Skin epidermis (tissue), 12 donors: ENCODE data around the gene FOCAD.

Experiments
- H3K27ac ChIP-seq, 21 experiments: fragments of 200-600 bp; sonication (generic) in 11 of 21; one replicate each; pipeline ENCODE4 v1.5.0; 2020; ENCODE audit warnings: mild to moderate bottlenecking in 3 of 21, inconsistent platforms in 2 of 21, moderate library complexity in 2 of 21
- H3K4me3 ChIP-seq, 7 experiments: fragments of 200-600 bp; sonication (generic) in 2 of 7; one replicate each; pipeline ENCODE4 v1.5.0; 2020; ENCODE audit warnings: inconsistent platforms in 2 of 7, mild to moderate bottlenecking in 2 of 7, moderate library complexity in 1 of 7

FOCAD gene, protein sequence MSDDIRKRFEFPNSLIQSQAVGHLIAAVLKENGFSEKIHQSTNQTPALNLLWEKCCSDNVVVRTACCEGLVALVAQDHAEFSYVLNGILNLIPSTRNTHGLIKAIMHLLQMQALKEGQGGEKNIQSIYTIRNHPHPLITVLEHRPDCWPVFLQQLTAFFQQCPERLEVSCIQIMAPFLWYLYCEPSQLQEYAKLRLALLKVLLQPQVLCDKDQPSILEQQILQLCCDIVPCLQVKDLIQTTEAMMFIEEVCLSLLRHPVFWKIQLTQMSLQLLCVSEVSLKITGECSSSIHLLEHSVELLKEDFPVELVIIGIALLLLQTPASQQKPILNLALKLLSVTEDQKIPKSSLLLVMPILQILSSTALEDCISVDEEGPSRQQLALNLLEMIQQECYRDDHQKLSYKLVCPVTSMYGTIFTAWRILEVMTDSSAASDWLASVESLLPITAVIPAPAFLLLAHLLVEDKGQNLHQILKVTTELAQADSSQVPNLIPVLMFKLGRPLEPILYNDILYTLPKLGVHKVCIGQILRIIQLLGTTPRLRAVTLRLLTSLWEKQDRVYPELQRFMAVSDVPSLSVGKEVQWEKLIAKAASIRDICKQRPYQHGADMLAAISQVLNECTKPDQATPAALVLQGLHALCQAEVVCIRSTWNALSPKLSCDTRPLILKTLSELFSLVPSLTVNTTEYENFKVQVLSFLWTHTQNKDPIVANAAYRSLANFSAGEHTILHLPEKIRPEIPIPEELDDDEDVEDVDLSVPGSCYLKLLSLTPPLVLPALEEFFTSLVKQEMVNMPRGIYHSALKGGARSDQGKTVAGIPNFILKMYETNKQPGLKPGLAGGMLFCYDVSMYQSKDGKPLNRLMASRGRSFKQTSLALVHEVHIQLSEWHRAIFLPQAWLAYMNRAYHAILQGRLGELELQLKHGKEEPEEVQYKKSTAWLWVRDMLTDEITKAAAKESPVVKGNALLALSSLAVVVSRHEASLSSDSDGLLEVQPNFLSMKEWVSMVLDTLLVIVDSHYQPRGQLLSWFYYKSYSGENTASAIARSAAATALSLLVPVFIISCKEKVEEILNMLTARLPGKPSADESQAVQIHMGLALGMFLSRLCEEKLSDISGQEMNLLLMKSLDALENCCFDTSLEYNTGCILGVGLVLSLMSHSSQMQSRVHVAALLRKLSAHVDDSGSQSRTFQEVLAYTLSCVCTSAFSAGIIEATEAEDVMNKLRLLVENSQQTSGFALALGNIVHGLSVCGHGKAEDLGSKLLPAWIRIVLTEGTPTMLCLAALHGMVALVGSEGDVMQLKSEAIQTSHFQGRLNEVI (N-terminal part only)

DNA sequence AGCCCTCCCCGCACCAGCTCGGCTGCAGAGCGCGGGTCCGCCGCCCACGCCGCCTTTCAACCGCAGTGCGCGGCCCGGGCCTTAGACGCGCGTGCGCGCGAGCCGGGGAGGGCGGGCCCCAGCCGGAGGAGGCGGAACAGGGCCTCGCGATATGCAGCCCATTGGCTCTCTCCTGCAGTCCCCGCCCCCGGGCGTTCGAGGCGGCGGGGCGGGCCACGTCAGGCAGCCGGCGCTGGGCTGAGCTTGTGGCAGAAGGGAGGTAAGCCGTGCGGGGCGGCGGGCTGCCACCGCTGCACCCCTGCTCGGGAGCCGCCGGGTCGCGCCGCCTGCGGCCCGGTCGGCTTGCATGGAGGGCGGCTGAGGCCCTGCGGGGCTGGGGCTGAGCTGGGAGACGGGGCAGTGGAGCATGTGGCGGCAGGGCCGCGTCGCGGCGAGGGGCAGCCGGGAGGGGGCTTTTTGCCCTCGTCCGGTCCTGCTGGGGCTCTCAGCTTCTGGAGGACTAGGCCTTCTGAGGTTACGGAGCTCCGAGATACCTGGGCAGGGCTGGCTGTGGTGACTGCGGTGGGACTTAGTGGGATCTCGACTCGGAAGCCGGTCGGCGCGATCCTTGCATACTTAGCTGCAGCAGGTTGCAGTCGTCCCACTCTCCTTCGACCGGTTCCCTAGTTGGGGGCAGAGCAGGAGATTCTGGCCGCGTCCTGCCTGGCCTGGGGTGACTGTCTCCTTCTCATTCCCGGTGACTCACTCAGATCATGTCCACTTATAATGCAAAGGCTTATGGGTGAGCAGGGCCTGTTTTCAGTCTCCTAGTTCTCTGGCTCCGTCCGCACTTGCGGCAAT is at the start of gene FOCAD:
TSS of gene FOCAD (plus strand) at position 225 of the 840 bp plus-strand sequence. CDS start 31,095 bp downstream, outside the sequence.
- H3K27ac ChIP-seq: peak within 1 kb of the TSS in 20 of 21 experiments; percentile 73 to 98 (median 91)
- peak within 1 kb of the TSS; percentile 53 to 98 (median 84) for H3K4me3 ChIP-seq

DNA sequence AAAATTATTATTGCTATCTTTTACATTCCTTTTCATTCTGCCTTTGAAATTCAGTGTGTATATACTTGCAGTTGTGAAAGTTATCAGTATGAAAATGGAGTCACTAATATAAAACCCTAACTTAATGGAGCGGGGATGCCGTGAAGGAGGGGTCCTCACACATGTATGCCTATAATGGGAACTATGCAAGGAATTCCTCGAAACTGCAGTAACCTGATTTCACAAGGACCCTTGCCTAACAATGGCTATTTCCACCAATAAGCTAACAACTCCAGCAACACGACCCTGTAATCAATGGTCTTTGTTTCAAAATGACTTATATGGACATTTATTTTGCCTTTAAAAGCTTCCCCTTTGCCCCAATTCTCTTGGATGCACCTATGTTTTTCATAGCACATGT is 49.2 kb upstream of the FOCAD start:
- no peak overlapping the region for H3K4me3 ChIP-seq
- H3K27ac ChIP-seq: no peak overlapping the region

DNA sequence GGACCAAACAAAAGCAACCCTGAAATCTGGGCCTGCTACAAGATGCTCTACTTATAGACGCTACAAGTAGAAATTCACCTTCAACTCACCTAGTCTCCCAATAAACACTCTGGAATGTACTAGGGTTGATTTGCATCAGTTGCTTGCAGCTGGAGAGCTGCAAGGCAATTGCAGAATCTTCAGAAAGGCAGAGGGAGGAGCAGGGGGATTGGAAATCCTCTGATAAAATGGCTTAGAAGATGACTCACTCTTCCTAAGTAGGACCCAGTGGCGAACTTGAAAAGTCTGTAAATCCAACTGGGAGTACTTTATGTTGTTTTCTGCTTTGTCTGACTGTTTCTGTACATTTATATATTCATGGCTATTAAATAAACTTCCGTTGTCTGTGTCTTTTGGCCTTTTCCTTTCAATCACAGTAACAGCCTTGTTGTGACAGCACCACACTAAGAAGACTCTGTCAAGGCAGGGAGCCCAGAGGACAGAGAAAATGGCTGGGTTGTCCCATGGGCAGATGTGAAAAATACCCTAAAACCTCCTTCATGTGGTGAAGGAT is 47.1 kb upstream of the FOCAD start:
- H3K4me3 ChIP-seq: no peak overlapping the region
- H3K27ac ChIP-seq: no peak overlapping the region

DNA sequence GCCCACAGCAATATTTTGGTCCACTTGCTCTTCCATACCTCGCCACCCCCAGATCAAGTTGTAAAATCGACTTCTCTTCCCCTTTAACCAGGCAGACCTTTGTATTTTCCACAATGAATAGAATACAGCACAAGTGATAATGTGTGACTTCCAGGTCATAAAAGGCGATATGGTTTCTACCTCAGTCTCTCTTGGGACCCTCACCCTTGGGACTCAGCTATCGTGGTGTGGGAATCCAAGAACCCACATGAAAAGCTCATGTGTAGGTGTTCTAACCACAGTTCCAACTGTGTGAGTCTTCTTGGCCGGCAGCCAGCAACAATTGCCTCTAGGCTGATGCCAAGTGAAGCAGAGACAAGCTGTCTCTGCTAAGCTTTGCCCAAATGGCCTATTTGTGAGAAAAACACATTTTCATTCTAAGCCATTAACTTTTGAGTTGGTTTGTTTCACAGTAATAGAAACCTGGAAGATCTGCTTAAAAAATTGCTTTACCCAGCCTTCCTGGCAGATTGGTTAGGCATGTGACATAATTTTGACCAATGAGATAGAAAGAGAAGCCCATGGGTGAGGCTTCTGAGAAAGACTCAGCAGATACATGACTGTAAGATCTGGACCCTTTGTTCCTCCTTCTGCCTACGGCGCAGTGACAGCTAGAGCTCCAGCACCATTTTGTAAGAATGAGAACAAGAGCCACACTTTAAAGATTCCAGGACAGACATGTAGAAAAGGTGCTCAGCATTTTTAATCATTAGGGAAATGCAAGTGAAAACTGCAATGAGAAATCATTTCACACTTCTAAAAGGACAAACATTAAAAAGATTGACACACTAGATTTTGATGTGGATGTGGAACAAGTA is 43.5 kb upstream of the FOCAD start:
- no peak overlapping the region for H3K27ac ChIP-seq
- H3K4me3 ChIP-seq: no peak overlapping the region

DNA sequence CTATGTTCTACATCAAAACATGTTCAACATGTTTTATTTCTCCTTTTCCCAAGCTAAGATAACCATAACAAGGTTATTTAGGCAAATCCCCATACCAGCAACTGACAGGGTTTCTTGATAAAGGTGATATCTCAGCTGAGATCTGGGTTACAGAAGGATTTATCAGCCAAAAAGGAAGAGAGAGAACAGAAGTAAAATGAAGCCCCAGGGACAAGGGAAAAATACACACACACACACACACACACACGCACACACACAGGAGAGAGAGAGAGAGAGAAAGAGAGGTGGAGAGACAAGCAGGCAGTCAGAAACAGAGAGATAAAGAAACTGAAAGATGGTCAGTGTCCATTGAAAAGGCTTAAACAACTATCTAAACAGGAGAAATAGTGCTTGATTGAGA is 42.0 kb upstream of the FOCAD start:
- no peak overlapping the region for H3K4me3 ChIP-seq
- no peak overlapping the region for H3K27ac ChIP-seq

DNA sequence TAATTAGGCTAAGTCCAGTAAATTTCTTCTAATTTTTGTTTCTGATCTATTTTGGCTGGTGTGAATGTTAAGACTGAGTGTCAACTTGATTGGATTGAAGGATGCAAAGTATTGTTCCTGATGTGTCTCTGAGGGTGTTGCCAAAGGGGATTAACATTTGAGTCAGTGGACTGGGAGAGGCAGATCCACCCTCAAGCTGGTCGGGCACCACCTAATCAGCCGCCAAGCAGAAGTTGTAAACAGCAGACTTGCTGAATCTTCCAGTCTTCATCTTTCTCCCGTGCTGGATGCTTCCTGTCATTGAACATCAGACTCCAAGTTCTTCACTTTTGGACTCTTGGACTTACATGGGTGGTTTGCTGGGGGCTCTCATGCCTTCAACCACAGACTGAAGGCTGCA is 40.4 kb upstream of the FOCAD start:
- H3K27ac ChIP-seq: no peak overlapping the region
- H3K4me3 ChIP-seq: no peak overlapping the region

DNA sequence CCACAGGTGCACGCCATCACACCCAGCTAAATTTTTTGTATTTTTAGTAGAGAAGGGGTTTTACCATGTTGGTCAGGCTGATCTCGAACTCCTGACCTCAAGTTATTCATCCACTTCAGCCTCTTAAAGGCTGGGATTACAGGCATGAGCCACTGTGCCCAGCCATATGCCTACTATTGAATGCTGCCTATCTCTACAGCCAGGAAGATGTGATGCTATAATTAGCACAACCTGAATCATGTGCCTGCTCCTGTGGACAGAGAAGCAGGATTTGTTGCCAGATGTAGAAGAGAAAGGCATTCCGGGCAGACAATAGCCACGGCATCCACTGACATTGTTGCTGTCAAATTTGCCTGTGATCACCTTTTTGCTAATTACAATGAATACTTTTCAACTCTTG is 37.4 kb upstream of the FOCAD start:
- no peak overlapping the region for H3K27ac ChIP-seq
- no peak overlapping the region for H3K4me3 ChIP-seq

DNA sequence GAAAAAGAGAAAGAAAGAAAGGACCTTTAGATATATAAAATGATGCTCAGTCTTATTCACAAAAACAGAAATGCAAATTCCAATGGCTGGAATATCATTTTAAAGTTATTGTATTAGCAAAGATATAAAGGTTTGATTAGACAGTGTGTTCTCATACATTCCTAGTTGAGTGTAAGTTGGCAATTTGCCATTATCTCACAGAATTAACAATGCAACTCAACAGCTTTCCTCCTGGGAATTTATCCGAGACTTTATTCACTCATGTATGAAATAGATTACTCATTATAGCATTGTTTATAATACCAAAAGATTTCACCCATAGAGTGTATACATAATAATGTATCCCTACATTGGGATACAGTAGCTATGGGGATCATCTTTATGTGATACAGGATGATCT is 34.7 kb upstream of the FOCAD start:
- no peak overlapping the region for H3K27ac ChIP-seq
- no peak overlapping the region for H3K4me3 ChIP-seq

DNA sequence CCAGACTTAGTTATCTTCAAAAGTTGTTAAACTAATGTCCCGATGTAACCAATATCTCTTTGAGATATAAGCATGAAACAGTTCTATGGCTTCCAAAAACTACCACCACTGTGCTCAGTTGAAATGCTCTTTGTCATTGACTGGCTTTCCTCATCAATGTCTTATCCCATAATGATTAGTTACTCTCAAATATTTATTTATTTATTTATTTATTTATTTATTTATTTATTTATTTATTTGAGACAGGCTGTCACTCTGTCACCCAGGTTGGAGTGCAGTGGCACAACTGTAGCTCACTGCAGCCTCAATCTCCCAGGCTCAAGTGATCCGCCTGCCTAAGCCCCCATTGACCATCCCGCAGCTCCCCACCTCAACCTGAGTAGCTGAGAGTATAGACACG is 33.7 kb upstream of the FOCAD start:
- Histone ChIP-seq H3K27ac (no peak overlapping the region), H3K4me3 (no peak overlapping the region)

DNA sequence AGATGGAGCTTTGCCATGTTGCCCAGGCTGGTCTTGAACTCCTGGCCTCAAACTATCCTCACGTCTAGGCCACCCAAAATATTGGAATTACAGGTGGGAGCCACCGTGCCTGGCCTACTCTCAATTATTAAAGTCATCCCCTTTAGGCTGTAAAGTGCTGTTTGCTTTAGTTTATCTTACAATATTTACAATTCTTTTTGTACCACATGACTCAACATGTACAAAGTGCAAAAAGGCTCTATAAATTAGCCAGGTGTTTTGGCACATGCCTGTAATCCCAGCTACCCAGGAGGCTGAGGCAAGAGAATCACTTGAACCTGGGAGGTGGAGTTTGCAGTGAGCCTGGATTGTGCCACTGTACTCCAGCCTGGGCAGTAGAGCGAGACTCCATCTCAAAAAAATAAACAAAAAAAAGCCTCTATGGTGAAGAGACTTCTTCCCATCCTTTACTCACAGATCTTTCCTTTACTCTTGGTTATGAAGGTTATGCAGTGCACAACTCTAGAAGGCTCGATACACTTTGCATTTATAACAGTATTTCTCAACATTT is 33.2 kb upstream of the FOCAD start:
- H3K4me3 ChIP-seq: no peak overlapping the region
- no peak overlapping the region for H3K27ac ChIP-seq

DNA sequence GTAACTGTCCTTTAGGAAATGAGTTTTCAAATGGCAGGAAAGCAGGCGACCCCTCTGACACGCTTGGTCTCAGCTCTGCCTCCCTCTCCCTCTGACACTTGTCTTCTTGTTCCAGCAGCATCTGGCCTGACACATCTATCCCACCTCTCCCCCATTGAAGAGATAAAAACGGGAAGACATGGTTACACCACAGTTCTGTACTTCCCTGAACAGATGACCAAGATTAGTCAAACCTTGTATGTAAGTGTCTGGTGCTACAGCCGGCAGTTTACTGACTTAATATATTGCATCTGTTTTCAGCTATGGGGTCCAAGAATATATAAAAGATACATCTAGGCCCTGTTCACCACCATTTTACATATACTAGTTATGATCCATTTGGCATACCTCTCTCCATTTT is 32.1 kb upstream of the FOCAD start:
- H3K4me3 ChIP-seq: no peak overlapping the region
- no peak overlapping the region for H3K27ac ChIP-seq

DNA sequence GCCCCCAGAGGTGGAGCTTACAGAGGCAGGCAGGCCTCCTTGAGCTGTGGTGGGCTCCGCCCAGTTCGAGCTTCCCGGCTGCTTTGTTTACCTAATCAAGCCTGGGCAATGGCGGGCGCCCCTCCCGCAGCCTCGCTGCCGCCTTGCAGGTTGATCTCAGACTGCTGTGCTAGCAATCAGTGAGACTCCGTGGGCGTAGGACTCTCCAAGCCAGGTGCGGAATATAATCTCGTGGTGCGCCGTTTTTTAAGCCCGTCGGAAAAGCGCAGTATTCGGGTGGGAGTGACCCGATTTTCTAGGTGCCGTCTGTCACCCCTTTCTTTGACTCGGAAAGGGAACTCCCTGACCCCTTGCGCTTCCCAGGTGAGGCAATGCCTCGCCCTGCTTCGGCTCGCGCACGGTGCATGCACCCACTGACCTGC is 25.8 kb upstream of the FOCAD start:
- peak overlapping the region; percentile 20 to 49 (median 42) for H3K4me3 ChIP-seq
- peak overlapping the region in 10 of 21 experiments; percentile 32 to 75 (median 60) for H3K27ac ChIP-seq

DNA sequence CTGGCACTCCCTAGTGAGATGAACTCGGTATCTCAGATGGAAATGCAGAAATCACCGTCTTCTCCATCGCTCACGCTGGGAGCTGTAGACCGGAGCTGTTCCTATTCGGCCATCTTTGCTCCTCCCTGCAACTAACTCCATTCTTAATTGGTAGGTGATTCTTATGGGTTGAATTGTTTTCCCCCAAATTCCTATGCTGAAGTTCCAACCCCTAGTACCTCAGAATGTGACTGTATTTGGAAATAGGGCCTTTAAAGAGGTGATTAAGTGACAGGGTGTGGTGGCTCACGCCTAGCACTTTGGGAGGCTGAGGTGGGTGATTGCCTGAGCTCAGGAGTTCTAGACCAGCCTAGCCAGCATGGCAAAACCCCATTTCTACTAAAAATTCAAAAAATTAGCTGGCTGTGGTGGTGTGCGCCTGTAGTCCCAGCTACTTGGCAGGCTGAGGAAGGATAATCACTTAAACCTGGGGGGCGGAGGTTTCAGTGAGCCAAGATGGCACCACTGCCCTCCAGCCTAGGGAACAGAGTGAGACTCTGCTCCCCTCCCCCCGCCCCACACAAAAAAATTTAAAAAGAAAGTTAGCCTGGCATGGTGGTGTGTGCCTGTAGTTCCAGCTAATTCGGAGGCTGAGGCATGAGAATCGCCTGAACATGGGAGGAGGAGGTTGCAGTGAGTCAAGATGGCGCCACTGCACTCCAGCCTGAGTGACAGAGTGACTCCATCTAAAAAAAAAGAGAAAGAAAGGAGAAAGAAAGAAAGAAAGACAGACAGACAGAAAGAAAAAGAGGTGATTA is 25.2 kb upstream of the FOCAD start:
- Histone ChIP-seq H3K27ac (peak overlapping the region in 10 of 21 experiments; percentile 32 to 75 (median 60)), H3K4me3 (peak overlapping the region; percentile 20 to 49 (median 42))

DNA sequence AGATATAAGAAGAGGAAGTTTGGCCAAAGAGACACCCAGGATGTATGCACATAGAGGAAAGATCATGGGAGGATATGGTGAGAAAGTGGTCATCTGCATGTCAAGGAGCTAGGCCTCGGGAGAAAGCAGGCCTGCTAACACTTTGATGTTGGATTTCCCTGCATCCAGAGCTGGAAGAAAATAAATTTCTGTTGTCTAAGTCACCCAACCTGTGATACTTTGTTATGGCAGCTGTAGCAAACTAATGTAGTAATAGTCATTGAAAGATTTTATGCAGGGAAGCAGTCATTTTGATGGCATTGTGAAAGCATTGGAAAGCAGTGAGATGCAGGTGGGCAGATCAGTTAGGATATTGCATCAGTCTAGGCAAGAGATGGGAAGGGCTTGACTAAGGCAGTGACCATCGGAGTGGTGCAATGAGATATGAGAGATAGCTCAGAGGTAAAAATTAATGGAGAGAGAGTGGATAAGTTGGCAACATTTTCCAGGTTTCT is 24.5 kb upstream of the FOCAD start:
- no peak overlapping the region for H3K27ac ChIP-seq
- H3K4me3 ChIP-seq: no peak overlapping the region

DNA sequence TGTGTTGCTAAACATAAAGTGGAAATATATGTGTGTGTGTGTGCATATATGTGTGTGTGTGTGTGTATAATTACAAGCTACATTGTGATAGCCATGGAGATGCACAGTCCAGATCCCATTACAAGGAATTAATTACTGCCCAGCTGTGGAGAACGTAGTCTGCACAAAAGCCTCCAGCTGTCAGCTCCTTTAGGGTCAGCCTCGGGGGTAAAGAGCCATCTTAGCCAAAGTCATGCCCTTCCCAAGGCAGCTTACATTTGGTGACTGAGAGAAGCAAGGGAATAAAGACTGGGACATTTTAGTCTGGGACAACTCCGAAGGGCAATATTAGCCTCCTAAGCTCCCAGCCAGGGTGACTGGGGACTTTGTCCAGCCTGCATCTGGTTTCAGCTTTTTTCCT is 21.9 kb upstream of the FOCAD start:
- H3K27ac ChIP-seq: no peak overlapping the region
- no peak overlapping the region for H3K4me3 ChIP-seq

DNA sequence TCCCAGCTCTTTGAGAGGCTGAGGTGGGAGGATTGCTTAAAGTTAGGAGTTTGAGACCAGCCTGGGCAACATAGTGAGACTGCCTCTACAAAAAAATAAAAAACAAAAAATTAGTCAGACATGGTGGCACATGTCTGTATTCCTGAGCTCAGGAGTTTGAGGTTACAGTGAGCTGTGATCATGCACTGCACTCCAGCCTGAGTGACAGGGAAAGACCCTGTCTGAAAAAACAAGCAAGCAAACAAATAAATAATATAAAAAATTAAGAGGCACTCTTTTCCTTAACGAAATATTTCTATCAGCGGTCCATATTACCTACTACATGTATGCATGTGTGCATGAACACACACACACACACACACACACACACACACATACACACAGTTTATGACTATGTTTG is 20.9 kb upstream of the FOCAD start:
- Histone ChIP-seq H3K27ac (no peak overlapping the region), H3K4me3 (no peak overlapping the region)

DNA sequence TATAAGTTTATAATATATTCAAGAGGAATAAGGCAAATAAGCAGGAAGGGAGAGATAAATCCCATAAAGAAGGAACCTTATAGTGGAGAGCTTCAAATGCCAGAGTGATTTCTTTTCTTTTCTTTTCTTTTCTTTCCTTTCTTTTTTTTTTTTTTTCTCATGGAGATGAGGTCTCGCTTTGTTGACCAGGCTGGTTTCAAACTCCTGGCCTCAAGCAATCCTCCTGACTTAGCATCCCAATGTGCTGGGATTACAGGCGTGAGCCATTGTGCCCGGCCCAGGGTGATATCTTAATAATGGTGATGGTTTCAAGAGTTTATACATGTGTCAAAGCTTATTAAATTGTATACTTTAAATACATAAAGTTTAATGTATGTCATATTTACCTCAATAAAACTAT is 19.6 kb upstream of the FOCAD start:
- no peak overlapping the region for H3K4me3 ChIP-seq

More for the DNA sequence above, 19.6 kb upstream of the FOCAD start:
- no peak overlapping the region for H3K27ac ChIP-seq
